Adrenal gland (tissue), 5 donors: ENCODE measurements around the gene LYPLAL1.

Experiments
- POLR2A ChIP-seq, 2 donors: fragments of 450-650 bp; IDR thresholded peaks; one replicate each; pipeline ENCODE4 v1.6.1; 2017; ENCODE audit warnings: antibody characterized with exemption in 2 of 2, mild to moderate bottlenecking in 2 of 2, moderate library complexity in 1 of 2
- TF ChIP-seq, protein P1 (sequence below), 6 experiments: fragments of 450-650 bp in 4 of 6; fragments of 200-600 bp in 2 of 6; sonication (generic) in 1 of 6; IDR thresholded peaks; 1 replicate in 5 of 6; 2 replicates in 1 of 6; pipeline versions ENCODE4 v1.5.1 to v1.8.0; 2016 to 2021; ENCODE audit warnings: antibody characterized with exemption in 6 of 6, mild to moderate bottlenecking in 2 of 6, moderate library complexity in 1 of 6
- donor health status: DM: no; HTN: no; CAD: no.

DNA sequence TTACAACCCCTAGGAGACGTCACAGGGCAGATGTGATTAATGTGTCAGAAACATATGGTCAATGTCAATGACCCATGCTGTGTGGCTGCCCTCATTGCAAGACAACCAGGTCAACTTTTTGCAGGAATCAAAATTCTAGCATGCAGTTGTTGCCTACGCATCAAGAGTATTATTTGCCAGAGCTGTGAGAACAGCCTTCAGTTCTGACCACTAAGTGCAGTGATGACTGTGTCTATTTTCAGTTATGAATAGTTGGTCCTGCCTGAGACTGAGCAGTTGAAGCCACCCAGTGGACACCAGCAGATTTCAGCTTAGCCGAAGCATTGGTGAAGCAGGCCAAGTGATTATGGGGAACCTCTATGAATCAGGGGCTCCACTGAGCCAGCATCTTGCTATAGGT is 47.3 kb downstream of the LYPLAL1 start:
- TF ChIP-seq POLR2A (IDR thresholded peaks at IDR 0.05) = no peak
- TF ChIP-seq, protein P1, sequence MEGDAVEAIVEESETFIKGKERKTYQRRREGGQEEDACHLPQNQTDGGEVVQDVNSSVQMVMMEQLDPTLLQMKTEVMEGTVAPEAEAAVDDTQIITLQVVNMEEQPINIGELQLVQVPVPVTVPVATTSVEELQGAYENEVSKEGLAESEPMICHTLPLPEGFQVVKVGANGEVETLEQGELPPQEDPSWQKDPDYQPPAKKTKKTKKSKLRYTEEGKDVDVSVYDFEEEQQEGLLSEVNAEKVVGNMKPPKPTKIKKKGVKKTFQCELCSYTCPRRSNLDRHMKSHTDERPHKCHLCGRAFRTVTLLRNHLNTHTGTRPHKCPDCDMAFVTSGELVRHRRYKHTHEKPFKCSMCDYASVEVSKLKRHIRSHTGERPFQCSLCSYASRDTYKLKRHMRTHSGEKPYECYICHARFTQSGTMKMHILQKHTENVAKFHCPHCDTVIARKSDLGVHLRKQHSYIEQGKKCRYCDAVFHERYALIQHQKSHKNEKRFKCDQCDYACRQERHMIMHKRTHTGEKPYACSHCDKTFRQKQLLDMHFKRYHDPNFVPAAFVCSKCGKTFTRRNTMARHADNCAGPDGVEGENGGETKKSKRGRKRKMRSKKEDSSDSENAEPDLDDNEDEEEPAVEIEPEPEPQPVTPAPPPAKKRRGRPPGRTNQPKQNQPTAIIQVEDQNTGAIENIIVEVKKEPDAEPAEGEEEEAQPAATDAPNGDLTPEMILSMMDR (IDR thresholded peaks at IDR 0.05) = no peak
